H1 (cell line): ENCODE measurements around the gene NSUN6. TPM values are rescaled to one million over a fixed set of nuclear protein-coding genes. Genes with fewer than 3 reads are reported as not detected.

ENCODE experiments used
- CTCF ChIA-PET: fragments of 300-600 bp; sonication (Branson Sonifier 250); formaldehyde crosslinking; loops from one replicate; lab custom pipeline; 2021; ENCODE audit not compliant: partially characterized antibody; lab: Charles Lee
- POLR2A ChIA-PET: fragments of 300-600 bp; sonication (Branson Sonifier 250); formaldehyde crosslinking; loops from one replicate; lab custom pipeline; 2021; ENCODE audit warnings: inconsistent platforms; ENCODE audit not compliant: partially characterized antibody; lab: Charles Lee
- DNase-seq, 2 experiments: peaks; one replicate each; pipeline versions ENCODE4 v3.0.0 to v3.0.0-alpha.2; 2010 to 2022; ENCODE audit warnings: low spot score in 2 of 2, low read depth in 1 of 2, mixed read lengths in 1 of 2
- FAIRE-seq: peaks from 2 replicates; lab custom pipeline; 2011; peaks lifted over from hg19 to GRCh38; lab: Jason Lieb, UNC
- H2AFZ ChIP-seq: 2 replicates; pipeline ENCODE4 v1.8.1; 2012; ENCODE audit warnings: low read length, inconsistent platforms
- H2AK5ac ChIP-seq: 2 replicates; pipeline ENCODE4 v1.6.1; 2013; ENCODE audit warnings: low read depth, low read length
- H2BK120ac ChIP-seq: replicated peaks from 2 replicates; pipeline ENCODE3; 2013; ENCODE audit warnings: low read depth, low read length, inconsistent platforms
- H2BK12ac ChIP-seq: 2 replicates; pipeline ENCODE4 v1.6.1; 2013; ENCODE audit warnings: low read depth, low read length
- H2BK15ac ChIP-seq: 2 replicates; pipeline ENCODE4 v1.6.1; 2013; ENCODE audit warnings: low read length
- H2BK20ac ChIP-seq: 2 replicates; pipeline ENCODE4 v1.6.1; 2013; ENCODE audit warnings: low read length
- H2BK5ac ChIP-seq: 2 replicates; pipeline ENCODE4 v1.6.1; 2013; ENCODE audit warnings: low read depth, low read length
- H3K14ac ChIP-seq: 2 replicates; pipeline ENCODE4 v1.6.1; 2013; ENCODE audit warnings: inconsistent platforms; ENCODE audit not compliant: insufficient read length
- H3K18ac ChIP-seq: 2 replicates; pipeline ENCODE4 v1.6.1; 2013; ENCODE audit warnings: low read length; ENCODE audit errors: extremely low read depth
- H3K23ac ChIP-seq: 2 replicates; pipeline ENCODE4 v1.6.1; 2013; ENCODE audit warnings: inconsistent platforms; ENCODE audit not compliant: insufficient read length
- H3K23me2 ChIP-seq: 2 replicates; pipeline ENCODE4 v1.6.1; 2013; ENCODE audit warnings: low read depth, low read length
- H3K27ac ChIP-seq: 2 replicates; pipeline ENCODE4 v1.6.1; 2011; ENCODE audit warnings: low read depth, low read length, inconsistent platforms
- H3K27me3 ChIP-seq, 4 experiments: replicated peaks in 1 of 4; 1 replicate in 1 of 4; 2 replicates in 3 of 4; pipeline versions ENCODE4 v1.6.1 to v1.8.1; 2011 to 2013; ENCODE audit warnings: low read length in 3 of 4, mild to moderate bottlenecking in 3 of 4, inconsistent platforms in 2 of 4, mixed read lengths in 2 of 4, moderate library complexity in 1 of 4; ENCODE audit not compliant: control insufficient read depth in 3 of 4, insufficient read depth in 3 of 4; ENCODE audit errors: extremely low read depth in 1 of 4
- H3K36me3 ChIP-seq, 4 experiments: 2 replicates each; pipeline versions ENCODE4 v1.6.1 to v1.8.1; 2011 to 2013; ENCODE audit warnings: mild to moderate bottlenecking in 4 of 4, low read length in 3 of 4, moderate library complexity in 2 of 4, control low read depth in 1 of 4, inconsistent platforms in 1 of 4; ENCODE audit not compliant: insufficient read depth in 4 of 4, control insufficient read depth in 2 of 4
- H3K4ac ChIP-seq: replicated peaks from 2 replicates; pipeline ENCODE3; 2013; ENCODE audit warnings: low read length, low read depth, mixed read lengths, inconsistent platforms; ENCODE audit not compliant: insufficient read length
- H3K4me1 ChIP-seq, 4 experiments: replicated peaks in 1 of 4; 1 replicate in 1 of 4; 2 replicates in 3 of 4; pipeline versions ENCODE4 v1.6.1 to v1.8.1; 2011 to 2013; ENCODE audit warnings: low read length in 3 of 4, inconsistent platforms in 2 of 4, mixed read lengths in 1 of 4; ENCODE audit not compliant: insufficient read depth in 4 of 4, control insufficient read depth in 3 of 4
- H3K4me2 ChIP-seq, 2 experiments: 2 replicates each; pipeline versions ENCODE4 v1.6.1 to v1.8.1; 2011 to 2013; ENCODE audit warnings: low read depth in 2 of 2, low read length in 2 of 2, control low read depth in 1 of 2, inconsistent platforms in 1 of 2, mild to moderate bottlenecking in 1 of 2; ENCODE audit not compliant: insufficient read depth in 1 of 2
- H3K4me3 ChIP-seq, 4 experiments: fragments of 200-600, 300-600 bp in 1 of 4; sonication (generic), shearing (Covaris generic), sonication (Bioruptor Twin) in 1 of 4; 2 replicates each; pipeline versions ENCODE4 v1.5.1 to v1.8.1; 2011 to 2016; ENCODE audit warnings: low read length in 4 of 4, low read depth in 3 of 4, control low read depth in 2 of 4, inconsistent platforms in 2 of 4, mild to moderate bottlenecking in 2 of 4, mixed read lengths in 1 of 4, moderate library complexity in 1 of 4; ENCODE audit not compliant: insufficient read depth in 2 of 4; ENCODE audit errors: extremely low read depth in 1 of 4
- H3K56ac ChIP-seq: replicated peaks from 2 replicates; pipeline ENCODE3; 2013; ENCODE audit warnings: low read depth, mild to moderate bottlenecking, mixed read lengths, low read length, inconsistent platforms; ENCODE audit not compliant: insufficient read length
- H3K79me1 ChIP-seq: 2 replicates; pipeline ENCODE4 v1.6.1; 2013; ENCODE audit warnings: low read depth, low read length, control low read depth
- H3K79me2 ChIP-seq, 2 experiments: 2 replicates each; pipeline versions ENCODE4 v1.6.1 to v1.8.1; 2012 to 2013; ENCODE audit warnings: low read length in 2 of 2, mild to moderate bottlenecking in 2 of 2, inconsistent platforms in 1 of 2; ENCODE audit not compliant: insufficient read depth in 2 of 2, control insufficient read depth in 1 of 2
- H3K9ac ChIP-seq, 4 experiments: replicated peaks in 1 of 4; 1 replicate in 1 of 4; 2 replicates in 3 of 4; pipeline versions ENCODE4 v1.6.1 to v1.8.1; 2011 to 2013; ENCODE audit warnings: low read depth in 3 of 4, low read length in 3 of 4, control low read depth in 2 of 4, mild to moderate bottlenecking in 2 of 4, moderate library complexity in 2 of 4, inconsistent platforms in 1 of 4; ENCODE audit errors: extremely low read depth in 1 of 4
- H3K9me3 ChIP-seq, 2 experiments: 2 replicates each; pipeline versions ENCODE4 v1.6.1 to v1.8.1; 2012 to 2013; ENCODE audit warnings: mild to moderate bottlenecking in 2 of 2, moderate library complexity in 2 of 2, control low read depth in 1 of 2, inconsistent platforms in 1 of 2, low read depth in 1 of 2, low read length in 1 of 2, mixed read lengths in 1 of 2; ENCODE audit not compliant: insufficient read depth in 2 of 2
- H4K20me1 ChIP-seq, 2 experiments: replicated peaks in 1 of 2; 2 replicates each; pipeline versions ENCODE3 to v1.8.1; 2011 to 2013; ENCODE audit warnings: inconsistent platforms in 2 of 2, low read length in 2 of 2, mild to moderate bottlenecking in 1 of 2; ENCODE audit not compliant: insufficient read depth in 2 of 2, control insufficient read depth in 1 of 2
- H4K5ac ChIP-seq: 2 replicates; pipeline ENCODE4 v1.6.1; 2013; ENCODE audit warnings: low read length, low read depth, mixed read lengths, inconsistent platforms; ENCODE audit not compliant: insufficient read length
- H4K8ac ChIP-seq: 2 replicates; pipeline ENCODE4 v1.8.0; 2013; ENCODE audit warnings: mild to moderate bottlenecking, moderate library complexity, low read length, inconsistent platforms; ENCODE audit not compliant: insufficient read depth; ENCODE audit errors: extremely low read depth
- H4K91ac ChIP-seq: replicated peaks from 2 replicates; pipeline ENCODE3; 2013; ENCODE audit warnings: low read length, mixed read lengths, inconsistent platforms; ENCODE audit not compliant: insufficient read length
- CREB1 ChIP-seq: IDR thresholded peaks from 2 replicates; pipeline ENCODE4 v1.6.1; 2012; ENCODE audit warnings: inconsistent platforms
- WGBS, 2 experiments: shearing (Covaris generic) in 1 of 2; methylation state at CpG; one replicate each; pipeline versions ENCODE4 v1.1.6 to v1.1.7; 2013 to 2015; ENCODE audit warnings: low lambda C conversion rate in 2 of 2, mixed read lengths in 2 of 2, inconsistent platforms in 1 of 2, low coverage in 1 of 2, missing lambda C conversion rate in 1 of 2; ENCODE audit not compliant: insufficient replicate concordance in 2 of 2, insufficient coverage in 1 of 2, insufficient read length in 1 of 2; ENCODE audit errors: extremely low coverage in 1 of 2, missing lambda C conversion rate in 1 of 2; 5-methylcytosine and 5-hydroxymethylcytosine counted together
- polyA plus RNA-seq, 7 experiments: library from polyadenylated mRNA; depleted of rRNA in 3 of 7; stranded (reverse) in 5 of 7; unstranded in 2 of 7; fragments of >200 nt in 5 of 7; fragments of 200-250 nt in 2 of 7; gene quantifications; 1 replicate in 5 of 7; 2 replicates in 1 of 7; 4 replicates in 1 of 7; pipeline versions ENCODE4 v1.2.1 to v1.2.3, GENCODE V29; 2011 to 2013; ENCODE audit warnings: missing spikeins in 2 of 7, mixed read lengths in 2 of 7
- total RNA-seq: library from RNA; stranded (reverse); fragmentation: NEBNext Ultra II Directional; extraction: Animal tissue kit (Norgen Biotek cat#: 25700); gene quantifications from 2 replicates; pipeline ENCODE4 v1.2.1, GENCODE V29; 2021

Gene NSUN6
- total and polyA plus RNA-seq, 2 of the 8 experiments (the other 6 are each of a cell fraction or from before 2014, with no cell fraction given): 5.9 to 14.4 TPM

GRCh38 chr10:18616337-18616736, 35.0 kb downstream of the NSUN6 start:
- Histone ChIP-seq H3K4ac (no peak overlapping the region), H3K9me3 (no peaks in the 10 kb centered on the region), H4K20me1 (no peaks in the 10 kb centered on the region), H2BK120ac (no peak overlapping the region), H4K5ac (no peak overlapping the region), H2BK20ac (no peak overlapping the region), H3K79me2 (no peaks in the 10 kb centered on the region), H4K8ac (no peak overlapping the region), H4K91ac (no peak overlapping the region), H2AFZ (no peak overlapping the region), H3K4me1 (no peaks in the 10 kb centered on the region), H2BK15ac (no peak overlapping the region), H3K4me3 (no peak overlapping the region), H3K4me2 (no peak overlapping the region), H3K36me3 (peaks cover 0 to 7% (median 1%) of the 10 kb centered on the region in 4 experiments; a peak in 4 of 8 replicates), H3K9ac (no peak overlapping the region), H3K27ac (no peak overlapping the region), H2BK12ac (no peak overlapping the region), H3K23me2 (no peaks in the 10 kb centered on the region), H3K23ac (no peak overlapping the region), H3K18ac (no peak overlapping the region), H2BK5ac (no peak overlapping the region), H2AK5ac (no peak overlapping the region), H3K14ac (no peak overlapping the region), H3K79me1 (no peaks in the 10 kb centered on the region; the same call in 1 of the 2 replicates), H3K56ac (no peak overlapping the region), H3K27me3 (no peaks in the 10 kb centered on the region)
- 84% methylated on average over 3 of the region's 3 CpGs; no CpG with 5 or more reads in 1 of the 2 experiments for WGBS, 2 experiments
- POLR2A ChIA-PET: no interaction called here
- CTCF ChIA-PET: no interaction called here
- FAIRE-seq: no peak
- DNase-seq: no peak
- TF ChIP-seq CREB1: no peak
